GF-D8 (cell line): ENCODE data around the gene AKT1S1.
"Not testable (repeated sequence)": the region's sequence is repeated elsewhere in the genome, so short reads cannot be mapped to it uniquely, and the experiment has no call there.

Source experiments
- DNase-seq: peaks from one replicate; lab custom pipeline; 2025; lab: John Stamatoyannopoulos, UW

AKT1S1 gene

DNA sequence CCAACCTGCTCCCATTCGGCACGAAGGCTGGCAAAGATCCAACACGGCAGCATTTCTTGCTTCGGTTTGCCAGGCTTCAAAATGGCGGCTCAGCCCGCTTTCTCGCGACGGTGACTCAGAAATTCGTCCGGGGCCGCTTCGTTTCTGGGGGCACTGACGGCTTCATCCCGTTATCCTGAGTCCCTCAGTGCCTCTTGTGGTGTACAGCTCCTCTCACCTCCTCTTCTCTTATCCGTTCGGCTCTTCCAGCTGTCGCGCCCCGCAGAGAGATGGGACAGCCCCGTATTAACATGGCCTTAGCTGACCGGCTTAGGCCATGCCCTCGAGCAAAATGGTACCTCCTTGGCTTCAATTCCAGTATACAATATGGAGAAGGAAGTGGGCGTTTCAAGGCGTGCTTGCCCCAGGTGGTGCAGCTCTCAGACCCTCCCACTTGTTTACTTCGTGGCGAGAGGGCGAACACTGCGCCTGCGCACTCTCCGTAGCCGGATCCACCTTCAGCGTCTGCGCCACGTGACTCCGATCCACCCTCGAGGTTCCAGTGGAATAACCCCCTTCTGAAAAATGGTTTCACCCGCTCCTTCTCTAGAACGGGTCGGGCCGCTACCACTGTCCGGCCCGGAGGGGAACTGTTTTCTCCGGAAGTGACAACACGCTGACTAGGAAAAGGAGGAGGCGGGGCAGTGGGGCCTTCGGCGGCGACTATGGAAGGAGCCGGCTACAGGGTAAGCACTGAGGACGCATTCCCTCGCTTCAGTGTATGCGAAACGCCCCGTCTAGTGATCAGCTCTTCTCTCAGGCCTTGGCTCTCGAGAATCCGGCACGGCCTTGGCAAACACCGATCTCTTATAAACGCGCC is at the start of gene AKT1S1, which contains the start of gene TBC1D17:
Gene AKT1S1, minus strand, starts transcription at position 336 of the 859 bp plus-strand sequence. CDS start 4,060 bp downstream, outside the sequence.
Gene TBC1D17, plus strand, starts transcription at position 683 of the 859 bp plus-strand sequence. Its CDS starts 22 bp downstream, at position 705.
- DNase-seq: peak; percentile 99

DNA sequence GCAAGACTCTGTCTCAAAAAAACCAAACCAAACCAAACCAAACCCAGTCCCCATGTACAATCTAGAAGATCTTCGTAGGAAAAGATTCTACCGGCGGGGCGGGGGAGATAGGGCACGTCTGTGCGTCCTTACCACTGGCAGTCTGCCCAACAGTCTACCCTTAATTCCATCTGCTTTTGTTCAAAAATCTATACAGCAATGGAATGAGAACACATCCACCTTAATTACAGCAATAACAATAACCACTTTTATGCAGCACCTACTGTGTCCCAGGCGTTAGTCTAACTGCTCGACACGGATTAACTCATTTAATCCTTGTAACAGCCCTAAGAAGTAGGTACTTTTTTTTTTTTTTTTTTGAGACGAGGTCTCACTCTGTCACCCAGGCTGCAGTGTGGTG is 49.4 kb upstream of the AKT1S1 start:
- no peak for DNase-seq

DNA sequence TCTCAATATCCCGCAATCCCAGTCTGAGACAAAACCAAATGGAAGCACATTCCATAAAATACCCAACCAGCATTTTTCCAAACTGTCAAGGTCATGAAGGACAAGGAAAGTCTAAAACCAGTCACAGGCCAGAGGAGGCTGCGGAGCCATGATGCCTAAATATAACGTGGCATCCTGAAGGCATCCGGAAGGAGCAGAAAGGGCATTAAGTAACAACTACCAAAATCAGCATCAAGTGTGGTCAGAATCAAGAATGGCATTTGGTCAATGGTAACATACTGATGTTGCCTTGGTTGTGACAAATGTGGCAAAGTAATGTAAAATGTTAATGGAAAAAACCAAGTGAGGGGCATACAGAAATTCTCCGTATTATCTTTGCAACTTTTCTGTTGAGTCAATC is 48.3 kb upstream of the AKT1S1 start:
- no peak for DNase-seq

DNA sequence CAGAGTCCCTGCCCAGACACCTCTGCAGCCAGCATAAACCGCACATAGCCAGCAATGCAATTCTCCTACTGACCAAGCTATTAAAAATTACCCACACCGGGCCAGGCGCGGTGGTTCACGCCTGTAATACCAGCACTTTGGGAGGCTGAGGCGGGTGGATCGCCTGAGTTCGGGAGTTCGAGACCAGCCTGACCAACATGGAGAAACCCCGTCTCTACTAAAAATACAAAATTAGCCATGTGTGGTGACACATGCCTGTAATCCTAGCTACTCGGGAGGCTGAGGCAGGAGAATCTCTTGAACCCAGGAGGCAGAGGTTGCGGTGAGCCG is 47.7 kb upstream of the AKT1S1 start:
- not testable (repeated sequence) for DNase-seq

DNA sequence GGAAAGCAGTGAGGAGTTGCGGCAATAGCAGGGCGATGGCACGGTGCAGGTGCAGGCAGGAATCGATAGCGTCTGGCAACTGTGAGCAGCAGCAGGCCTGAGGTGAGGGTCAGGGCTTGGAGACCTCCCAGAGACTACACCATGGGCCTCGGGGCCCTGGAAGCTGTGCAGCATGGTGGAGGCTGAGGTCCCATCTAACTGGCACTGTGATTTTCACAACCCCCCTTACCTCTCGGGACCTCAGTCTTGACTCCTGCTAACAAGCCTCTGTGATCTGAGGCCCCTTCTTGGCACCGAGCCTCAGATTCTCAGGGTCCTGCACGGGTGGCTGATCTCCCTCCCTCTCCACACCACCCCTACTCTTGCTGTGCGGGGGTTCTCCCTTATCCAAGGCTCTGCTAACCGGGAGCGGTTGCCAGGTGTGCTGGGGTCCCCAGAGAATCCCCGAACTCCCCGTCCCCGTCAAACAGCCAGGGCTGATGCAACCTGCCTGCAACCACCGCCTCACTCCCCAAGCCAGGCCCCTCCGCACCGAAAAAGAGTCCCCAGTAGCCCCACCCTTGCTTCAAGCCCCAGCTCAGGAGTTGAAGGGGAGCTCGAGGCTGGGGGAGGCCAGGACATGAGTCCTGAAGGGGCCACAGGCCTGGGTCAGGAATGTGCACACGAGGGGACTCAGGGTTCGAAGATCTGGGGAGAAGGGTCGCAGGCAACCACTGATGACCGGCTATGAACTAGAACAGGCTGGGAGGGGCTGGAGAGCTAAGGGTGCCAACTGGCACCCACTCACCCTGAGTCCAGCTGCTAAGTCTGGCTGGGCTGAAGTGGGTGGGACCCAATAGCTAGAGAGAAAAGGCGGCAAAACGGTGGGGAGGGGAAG is 47.1 kb upstream of the AKT1S1 start:
- no peak for DNase-seq

DNA sequence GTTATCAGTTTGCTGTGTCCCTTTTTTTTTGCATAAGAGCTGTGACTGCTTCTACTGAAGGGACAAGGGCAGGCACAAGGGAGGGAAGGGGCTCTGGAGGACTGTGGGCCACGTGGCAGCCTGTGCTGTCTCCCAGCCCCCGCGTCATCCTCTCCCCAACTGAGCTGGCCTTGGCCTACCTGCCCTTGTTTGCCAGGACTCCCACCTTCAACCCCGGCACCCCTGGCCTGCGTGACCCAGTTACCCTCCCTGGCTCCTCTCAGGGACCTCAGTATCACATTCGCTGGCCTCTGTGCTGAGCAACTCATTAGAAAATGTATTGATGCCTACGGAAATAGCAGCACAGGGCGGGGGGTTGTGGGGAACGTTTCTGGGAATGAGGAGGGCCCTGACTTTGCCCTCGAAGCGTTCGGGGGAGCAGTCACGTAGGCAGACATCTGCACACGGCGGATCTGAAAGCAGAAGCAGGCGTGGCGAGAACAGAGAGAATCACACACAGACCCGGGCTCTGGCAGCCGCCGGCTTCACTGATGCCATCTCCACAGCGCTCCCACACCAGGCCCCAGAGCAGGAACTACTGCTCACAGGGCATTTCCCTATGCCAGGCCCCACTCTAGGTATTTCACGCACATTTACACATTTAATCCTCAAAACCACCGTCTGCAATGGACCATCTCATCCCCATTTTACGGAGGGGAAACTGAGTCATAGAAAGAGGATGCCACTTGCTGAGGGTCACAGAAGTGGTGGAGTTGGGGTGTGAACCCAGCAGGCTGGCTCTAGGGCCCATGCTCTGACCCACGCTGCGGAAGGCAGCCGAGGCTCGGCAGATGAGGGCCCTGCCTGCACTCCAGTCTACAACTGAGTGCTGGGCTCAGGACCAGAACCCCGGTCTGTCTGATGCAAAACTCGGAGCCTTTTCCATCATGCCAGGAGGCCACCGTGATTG is 46.2 kb upstream of the AKT1S1 start:
- DNase-seq: no peak

DNA sequence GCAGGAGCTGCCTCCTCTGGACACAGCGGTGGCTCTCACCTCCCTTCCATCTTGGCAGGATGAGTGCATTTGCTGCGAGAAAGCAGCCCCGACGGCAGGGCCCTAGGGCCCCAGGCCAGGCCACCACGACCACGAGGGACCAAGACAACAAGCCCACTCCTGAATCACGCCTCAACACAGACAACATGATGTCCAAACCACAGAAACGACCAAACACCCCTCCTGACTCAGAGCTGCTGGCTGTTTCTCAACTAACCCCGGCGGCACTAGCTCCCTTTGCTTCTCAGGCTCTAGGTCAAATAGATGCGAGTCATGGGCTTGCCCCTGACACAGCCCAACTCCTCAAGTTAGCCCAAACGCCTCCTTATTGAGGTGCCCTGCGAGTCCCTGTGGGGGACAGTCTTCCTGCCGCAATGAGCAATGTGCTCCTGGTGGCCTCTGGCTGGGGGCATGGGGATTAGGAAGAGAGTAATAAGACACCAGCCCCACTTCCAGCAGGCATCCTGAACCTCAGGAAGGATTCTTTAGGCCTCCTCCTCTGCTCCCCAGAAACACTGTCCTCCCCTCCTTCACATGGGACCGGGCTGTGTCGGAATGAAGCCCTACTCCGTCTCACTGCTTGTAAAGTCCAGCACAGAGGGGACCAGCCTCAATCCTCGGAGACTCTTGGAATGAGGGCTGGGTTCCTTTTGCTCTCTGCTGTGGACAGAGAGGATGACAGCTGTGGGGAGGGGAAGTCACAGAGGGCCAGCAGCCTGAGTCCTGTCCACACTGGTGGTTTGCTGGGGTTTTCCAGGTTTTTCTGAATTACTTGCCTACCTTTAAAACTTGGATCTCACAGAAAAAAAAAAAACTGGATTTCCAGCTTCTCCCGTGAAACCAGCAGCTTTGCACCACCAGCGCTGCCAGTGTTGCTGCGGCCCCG is 45.0 kb upstream of the AKT1S1 start:
- no peak for DNase-seq

DNA sequence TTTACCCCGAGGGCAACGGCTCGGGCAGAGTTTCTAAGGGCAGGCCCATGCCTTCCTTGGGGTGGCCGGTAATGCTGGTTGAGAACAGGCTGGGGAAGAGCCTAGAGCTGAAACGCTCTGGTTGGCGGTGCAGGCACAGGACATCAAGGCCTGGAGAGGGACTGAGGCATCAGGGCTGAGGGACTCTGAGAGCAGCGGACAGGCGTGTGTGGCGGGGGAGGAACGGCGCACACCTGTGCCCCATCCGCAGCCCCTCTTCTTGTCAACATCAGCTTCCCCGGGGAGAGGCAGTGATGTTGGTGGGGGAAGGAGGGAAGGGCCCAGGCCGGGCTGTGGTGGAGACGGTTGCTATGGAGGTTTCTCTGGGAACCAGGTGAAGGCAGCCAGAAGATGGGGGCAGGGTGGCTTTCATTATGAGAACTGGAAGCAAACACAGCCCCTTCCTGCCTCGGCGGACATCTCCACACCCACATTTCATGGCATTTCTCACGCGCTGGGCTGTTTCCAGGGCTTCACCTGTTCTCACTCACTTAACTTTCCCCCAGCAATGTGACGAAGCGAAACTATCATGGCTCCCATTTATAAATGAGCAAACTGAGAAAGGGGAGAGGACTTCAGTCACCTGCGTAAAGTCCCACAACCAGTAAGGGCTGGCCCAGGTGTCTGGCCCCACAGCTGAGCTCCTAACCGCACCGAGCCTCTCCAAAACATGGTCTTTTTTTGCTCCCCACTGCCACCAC is 43.6 kb upstream of the AKT1S1 start:
- DNase-seq: no peak

DNA sequence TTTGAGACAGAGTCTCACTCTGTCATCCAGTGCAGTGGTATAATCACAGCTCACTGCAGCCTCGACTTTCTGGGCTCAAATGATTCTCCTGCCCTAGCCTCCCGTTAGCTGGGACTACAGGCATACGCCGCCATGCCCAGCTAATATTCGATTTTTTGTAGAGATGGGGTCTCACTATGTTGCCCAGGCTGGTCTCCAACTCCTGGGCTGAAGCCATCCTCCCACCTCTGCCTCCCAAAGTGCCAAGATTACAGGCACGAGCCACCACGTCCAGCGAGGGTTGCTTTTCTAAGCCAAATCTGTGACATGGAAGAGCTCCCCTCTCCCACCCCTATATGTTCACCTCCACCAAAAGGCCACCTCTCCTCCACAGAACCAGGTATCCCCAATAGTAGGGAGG is 40.9 kb upstream of the AKT1S1 start:
- DNase-seq: no peak

DNA sequence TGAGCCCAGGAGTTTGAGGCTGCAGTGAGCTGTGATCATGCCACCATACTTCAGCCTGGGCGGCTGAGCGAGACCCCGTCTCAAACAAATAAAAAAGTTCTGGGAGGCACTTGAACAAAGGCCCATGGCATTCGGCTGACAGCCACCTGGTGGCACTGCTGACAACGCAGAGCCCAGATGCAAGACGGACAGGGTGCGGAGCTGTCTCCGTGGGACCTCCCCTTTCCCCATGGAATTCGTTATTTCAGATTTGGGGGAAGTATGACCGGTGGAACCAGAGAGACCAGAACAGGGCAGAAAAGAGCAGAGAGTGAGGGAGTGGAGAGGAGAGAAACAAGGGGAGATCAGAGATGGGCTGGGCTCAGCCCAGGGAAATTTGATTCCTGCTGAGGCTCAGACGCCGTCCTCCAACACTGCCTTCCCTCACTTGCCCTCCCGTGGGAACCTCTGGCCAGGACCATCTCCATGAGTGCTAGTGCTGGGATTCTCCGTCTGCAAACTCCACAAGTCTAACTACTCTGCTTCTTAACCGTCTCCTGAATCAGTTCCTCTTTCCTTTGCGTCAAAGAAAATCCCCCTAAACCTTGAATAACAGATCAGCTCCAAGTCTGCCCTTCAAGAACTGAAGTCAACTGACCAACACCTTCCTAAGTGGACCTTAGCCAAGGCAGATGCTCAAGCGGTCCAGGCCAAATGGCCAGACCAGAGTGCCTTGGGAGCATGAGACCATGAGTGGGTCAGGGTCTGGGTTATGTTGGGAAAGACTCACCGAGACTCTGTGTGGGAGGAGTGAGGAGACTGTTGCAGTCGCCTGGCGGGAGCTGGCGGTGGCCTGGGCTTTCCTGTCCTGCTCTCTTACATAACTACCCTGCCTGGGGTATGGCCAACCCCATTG is 39.9 kb upstream of the AKT1S1 start:
- DNase-seq: peak; percentile 22

DNA sequence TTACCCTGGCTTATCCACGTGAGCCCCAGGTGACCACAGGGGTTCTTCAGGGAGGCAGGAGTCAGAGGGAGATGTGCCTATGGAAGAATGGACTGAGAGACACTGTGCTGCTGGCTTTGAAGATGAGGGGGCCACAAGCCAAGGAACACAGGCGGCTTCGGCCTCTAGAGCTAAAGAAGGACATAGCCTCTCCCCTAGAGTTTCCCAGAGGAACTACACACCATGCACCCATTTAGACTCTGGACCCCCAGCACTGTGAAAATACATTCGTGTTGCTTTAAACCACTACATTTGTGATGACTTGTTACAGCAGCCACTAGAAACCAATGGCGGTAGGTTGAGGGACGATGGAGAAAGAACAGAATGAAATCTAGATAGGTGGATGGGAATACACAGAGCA is 38.1 kb upstream of the AKT1S1 start:
- no peak for DNase-seq

DNA sequence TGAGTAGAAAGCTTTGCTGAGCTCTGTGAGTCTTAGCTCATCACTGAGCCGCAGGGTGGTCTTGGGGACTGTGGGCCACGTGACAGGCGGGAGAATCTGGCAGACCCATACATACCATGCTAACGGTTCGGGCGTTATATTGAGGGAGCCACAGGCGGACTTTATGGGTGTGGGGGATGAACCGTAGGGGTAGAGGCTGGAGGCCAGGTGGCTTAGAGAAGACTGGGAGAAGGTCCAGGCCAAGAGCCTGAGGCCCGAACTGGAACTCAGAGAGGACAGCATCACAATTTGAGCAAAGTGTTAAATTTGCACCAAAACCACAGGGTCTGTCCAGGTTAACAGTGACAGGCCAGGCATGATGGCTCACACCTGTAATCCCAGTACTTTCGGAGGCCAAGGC is 36.6 kb upstream of the AKT1S1 start:
- DNase-seq: no peak

DNA sequence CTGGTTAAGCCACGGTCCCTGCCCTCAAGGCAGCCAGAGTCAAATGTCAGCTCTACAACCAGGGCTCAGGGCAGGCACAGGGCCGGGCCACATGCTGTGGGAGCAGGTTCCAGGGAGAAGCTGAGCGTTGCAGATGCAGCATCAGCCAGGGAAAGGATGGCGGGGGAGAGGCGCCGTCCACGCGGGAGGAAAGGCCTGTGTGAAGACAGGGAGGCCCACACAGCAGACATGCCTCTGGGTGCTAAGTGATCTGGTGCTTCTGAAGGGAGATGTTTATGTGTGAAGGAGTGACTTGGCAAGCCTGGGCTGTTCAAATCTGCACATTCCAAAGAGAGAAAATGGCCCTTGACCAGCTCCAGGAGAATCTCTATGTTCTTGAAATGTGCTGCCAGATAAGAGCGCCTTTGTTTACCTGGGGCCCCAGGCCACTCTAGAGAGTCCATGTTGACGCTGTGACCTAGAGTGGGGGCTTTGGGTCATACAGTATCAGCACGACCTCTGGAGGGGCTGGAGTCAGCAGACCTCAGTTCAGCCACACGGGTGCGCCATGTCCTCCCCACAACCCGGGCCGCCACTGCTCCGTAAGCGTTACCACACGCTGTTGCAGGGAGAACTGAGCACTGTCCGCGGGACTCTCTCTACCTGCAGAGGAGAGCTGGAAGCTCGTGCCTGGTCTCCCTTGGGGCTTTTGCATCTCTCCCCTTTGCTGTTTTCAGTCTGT is 36.0 kb upstream of the AKT1S1 start:
- DNase-seq: no peak

DNA sequence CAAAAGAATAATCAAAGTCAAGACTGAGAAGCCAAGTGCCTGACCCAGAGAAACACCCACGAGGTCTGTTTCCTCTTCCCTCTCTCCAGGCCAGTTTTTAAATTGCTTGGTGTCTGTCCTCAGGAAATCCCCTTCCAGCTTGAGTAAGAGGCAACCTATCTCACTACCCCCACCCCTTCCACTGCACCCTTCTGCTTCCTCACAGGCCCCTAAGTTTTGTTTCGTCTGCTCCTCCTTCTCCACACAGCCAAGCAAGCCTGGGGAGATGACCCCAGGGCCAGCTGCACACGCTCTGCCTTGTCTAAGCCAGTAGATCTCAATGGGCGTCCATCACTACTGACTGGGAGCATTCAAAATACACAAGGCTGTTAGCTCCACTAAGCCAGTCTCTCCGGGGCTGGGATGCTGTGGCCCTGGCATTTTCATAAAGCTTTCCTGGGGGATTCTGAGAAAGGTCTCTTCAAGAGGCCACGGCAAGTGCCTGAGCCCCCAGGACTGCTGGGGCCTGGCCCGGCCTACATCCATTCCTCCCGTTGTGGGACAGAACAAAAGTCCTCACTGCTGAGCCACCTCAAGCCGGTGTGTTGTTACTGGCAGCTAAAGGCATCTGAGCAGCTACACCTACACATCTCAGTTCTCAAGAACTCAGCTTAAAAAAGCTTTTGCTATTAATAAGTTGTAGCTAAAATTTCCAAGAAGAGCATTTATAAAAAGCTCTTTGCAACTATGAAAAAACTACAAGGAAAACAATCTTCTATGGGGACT is 34.4 kb upstream of the AKT1S1 start:
- peak; percentile 68 for DNase-seq

DNA sequence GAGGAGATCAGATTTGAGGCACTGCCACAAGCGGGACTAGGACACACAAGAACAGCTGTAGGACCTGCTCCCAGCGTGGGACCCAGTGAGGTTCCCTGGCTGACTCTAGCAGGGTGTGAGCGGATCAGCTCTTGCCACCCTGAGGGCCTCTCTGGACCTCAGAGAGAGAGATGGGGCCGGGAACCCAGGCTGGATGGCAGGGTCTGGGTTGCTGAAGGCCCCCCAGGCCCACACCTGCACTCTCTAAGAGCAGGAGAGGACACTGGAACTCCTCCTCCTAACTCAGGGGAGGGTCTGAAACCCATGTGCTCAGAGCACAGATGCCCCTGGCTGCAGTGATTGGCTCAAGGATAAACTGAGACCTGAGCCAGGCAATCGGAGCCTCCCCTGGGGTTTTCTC is 33.0 kb upstream of the AKT1S1 start:
- DNase-seq: no peak

DNA sequence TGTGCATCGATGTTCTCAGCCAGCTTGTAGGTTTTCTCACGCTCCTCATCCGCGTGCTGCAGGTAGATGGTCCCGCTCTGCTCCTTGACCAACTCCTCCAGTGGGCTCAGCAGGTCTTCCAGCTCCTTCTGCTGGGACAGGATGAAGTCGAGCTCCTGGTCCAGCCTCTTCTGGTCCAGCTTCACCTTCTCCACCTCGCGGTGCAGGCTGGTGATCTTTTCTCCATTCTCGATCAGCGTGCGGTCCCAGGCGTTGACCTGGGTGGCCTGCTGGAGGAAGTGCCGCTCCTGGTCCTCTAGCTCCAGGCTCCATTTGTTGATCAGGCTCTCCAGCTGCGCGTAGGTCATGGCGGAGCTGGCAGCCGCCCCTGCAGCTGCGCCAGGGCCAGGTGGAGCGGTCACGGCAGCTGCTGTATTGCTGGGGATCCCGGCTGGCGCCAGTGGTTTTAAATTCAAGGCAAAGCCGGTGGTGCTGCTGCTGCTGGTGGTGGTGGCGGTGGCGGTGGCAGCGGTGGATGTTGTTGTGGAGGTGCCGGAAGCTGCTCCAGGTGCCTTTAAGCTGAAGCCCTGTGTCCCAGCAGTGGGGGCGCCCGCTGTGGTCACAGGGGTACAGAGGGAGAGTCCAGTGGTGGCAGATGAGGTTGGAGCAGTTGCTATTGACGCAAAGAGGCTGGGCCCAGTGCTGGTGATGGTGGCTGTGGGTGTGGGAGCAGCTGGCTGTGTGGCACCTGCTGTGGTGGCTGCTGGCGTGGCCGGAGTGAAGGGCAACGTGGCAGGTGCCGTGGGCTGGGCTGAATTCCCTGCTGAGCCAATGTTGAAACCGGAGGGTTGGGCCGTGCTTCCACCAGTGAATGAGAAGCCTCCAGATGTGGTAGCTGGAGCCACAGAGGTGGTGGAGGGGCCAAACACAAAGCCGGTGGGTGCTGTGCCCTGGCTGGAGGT is 31.6 kb upstream of the AKT1S1 start:
- no peak for DNase-seq
